Ovary (tissue), 1 donor: Measurements from ENCODE around the gene CLEC16A.

Experiments used
- EP300 ChIP-seq: sonication (generic); formaldehyde crosslinking; IDR thresholded peaks from one replicate; pipeline ENCODE4 v1.6.1; 2017; ENCODE audit warnings: antibody characterized with exemption
- POLR2A ChIP-seq: fragments of 450-650 bp; IDR thresholded peaks from one replicate; pipeline ENCODE4 v1.6.1; 2017; ENCODE audit warnings: antibody characterized with exemption, mild to moderate bottlenecking, moderate library complexity

- no peak for TF ChIP-seq EP300
- no peak for TF ChIP-seq POLR2A
Observed at GRCh38 chr16:11152677-11153331, 208.4 kb downstream of the CLEC16A start.
